Measurements from ENCODE around the gene XCL2.

Gene XCL2

DNA sequence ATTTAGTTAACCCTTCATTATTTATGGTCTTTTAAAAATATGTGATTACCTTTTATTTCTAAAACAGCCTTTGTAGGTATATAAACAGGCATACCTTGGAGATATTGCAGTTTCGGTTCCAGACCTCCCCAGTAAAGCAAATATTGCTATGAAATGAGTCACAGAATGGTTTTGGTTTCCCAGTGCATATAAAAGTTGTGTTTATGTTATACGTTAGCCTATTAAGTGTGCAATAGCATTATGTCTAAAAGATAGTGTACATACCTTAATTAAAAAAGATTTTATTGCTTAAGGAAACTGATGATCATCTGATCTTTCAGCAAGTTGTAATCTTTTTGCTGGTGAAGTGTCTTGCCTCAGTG is 44.1 kb downstream of the XCL2 start:
- TF ChIP-seq, protein P1, sequence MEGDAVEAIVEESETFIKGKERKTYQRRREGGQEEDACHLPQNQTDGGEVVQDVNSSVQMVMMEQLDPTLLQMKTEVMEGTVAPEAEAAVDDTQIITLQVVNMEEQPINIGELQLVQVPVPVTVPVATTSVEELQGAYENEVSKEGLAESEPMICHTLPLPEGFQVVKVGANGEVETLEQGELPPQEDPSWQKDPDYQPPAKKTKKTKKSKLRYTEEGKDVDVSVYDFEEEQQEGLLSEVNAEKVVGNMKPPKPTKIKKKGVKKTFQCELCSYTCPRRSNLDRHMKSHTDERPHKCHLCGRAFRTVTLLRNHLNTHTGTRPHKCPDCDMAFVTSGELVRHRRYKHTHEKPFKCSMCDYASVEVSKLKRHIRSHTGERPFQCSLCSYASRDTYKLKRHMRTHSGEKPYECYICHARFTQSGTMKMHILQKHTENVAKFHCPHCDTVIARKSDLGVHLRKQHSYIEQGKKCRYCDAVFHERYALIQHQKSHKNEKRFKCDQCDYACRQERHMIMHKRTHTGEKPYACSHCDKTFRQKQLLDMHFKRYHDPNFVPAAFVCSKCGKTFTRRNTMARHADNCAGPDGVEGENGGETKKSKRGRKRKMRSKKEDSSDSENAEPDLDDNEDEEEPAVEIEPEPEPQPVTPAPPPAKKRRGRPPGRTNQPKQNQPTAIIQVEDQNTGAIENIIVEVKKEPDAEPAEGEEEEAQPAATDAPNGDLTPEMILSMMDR (IDR thresholded peaks at IDR 0.05; ENCODE audit: borderline replicate concordance, extremely low read depth, low read length, poor library complexity, severe bottlenecking), result no peak
- TF ChIP-seq EZH2 (IDR thresholded peaks at IDR 0.05; ENCODE audit: borderline replicate concordance, low read depth, low read length, severe bottlenecking), result no peak
- Histone ChIP-seq H2AFZ (ENCODE audit: low read depth, low read length) (no peak overlapping the region), H3K4me1 (ENCODE audit: insufficient read depth, low read length) (no peaks in the 10 kb centered on the region), H3K27ac (ENCODE audit: low read length) (no peak overlapping the region), H3K4me2 (ENCODE audit: insufficient read depth, low read length) (no peak overlapping the region), H3K9me3 (ENCODE audit: insufficient read depth, low read length, severe bottlenecking) (no peaks in the 10 kb centered on the region), H4K20me1 (ENCODE audit: insufficient read depth, low read length) (no peaks in the 10 kb centered on the region), H3K27me3 (ENCODE audit: insufficient read depth, low read length, poor library complexity) (no peaks in the 10 kb centered on the region), H3K79me2 (ENCODE audit: insufficient read depth, low read length) (no peaks in the 10 kb centered on the region), H3K9ac (ENCODE audit: low read depth, low read length) (no peak overlapping the region), H3K4me3 (ENCODE audit: low read depth in 1 of 2, low read length in 2 of 2) (no peak overlapping the region), H3K36me3 (ENCODE audit: insufficient read depth, low read length) (no peaks in the 10 kb centered on the region)
- DNase-seq (no peak), ATAC-seq (ENCODE audit: insufficient read depth, low read depth) (no peak)

DNA sequence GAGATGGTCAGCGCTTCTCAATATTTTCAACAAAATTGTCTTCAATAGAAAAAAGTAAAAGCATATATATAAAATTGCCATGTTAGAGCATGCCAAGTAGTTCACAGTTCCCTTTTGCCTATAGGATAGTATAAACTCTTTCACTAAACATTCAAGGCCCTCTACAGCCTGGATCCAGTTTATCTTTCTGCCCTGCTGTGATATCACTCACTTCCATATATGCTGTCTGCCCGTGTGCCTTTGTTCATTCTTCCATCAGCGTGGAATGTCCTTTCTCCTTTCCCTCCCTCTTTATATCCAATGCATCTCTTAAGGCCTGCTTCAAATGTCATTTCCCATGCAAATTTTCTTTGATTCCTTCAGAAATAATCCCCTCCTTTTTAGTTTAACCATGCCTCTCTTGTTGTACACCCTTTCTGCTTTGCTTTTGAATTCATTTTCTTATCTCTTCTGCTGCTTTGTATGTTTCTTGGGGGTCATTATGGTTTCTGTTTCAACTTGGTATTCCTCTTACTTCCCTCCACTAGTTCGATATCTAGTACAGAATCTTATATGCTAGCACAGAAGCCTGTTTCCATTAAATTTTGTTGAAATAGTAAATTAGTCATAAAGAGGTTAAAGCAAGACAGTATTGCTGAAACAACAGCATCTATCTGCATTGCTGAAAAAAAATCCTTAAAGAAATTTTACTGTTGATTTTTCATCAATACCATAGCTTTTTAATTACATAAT is 44.7 kb downstream of the XCL2 start:
- ATAC-seq (ENCODE audit: insufficient read depth, low read depth), result no peak
- Histone ChIP-seq H3K79me2 (ENCODE audit: insufficient read depth, low read length) (no peaks in the 10 kb centered on the region), H3K4me3 (ENCODE audit: low read depth in 1 of 2, low read length in 2 of 2) (no peak overlapping the region), H3K27ac (ENCODE audit: low read length) (no peak overlapping the region), H4K20me1 (ENCODE audit: insufficient read depth, low read length) (no peaks in the 10 kb centered on the region), H3K4me2 (ENCODE audit: insufficient read depth, low read length) (no peak overlapping the region), H3K9ac (ENCODE audit: low read depth, low read length) (no peak overlapping the region), H3K36me3 (ENCODE audit: insufficient read depth, low read length) (no peaks in the 10 kb centered on the region), H3K4me1 (ENCODE audit: insufficient read depth, low read length) (no peaks in the 10 kb centered on the region), H3K27me3 (ENCODE audit: insufficient read depth, low read length, poor library complexity) (no peaks in the 10 kb centered on the region), H3K9me3 (ENCODE audit: insufficient read depth, low read length, severe bottlenecking) (no peaks in the 10 kb centered on the region), H2AFZ (ENCODE audit: low read depth, low read length) (no peak overlapping the region)
- TF ChIP-seq, protein P1 (IDR thresholded peaks at IDR 0.05; ENCODE audit: borderline replicate concordance, extremely low read depth, low read length, poor library complexity, severe bottlenecking), result no peak
- TF ChIP-seq EZH2 (IDR thresholded peaks at IDR 0.05; ENCODE audit: borderline replicate concordance, low read depth, low read length, severe bottlenecking), result no peak
- DNase-seq, result no peak

DNA sequence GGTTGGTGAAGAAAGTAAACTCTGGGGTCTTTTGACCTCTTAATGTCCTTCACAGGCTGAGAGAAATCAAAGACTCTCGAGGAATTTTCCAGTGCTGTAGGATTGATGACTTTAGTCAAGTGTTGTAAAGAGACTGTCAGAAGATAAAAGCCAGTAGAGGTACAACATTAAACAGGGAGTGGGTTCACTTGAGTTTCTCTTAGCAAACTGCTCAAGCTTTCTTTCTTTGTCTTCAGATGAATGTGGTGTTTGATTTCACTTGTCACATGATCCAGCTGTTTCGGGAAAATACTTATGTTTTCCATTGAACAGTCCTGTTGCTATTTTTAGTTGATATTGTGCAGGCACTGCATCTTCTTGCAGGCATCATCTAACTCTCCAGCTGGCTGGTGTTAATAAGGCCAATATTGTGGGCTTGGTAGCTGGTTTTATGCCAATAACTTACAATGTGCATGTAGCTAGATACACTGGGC is 45.6 kb downstream of the XCL2 start:
- no peaks in the 10 kb centered on the region for H3K36me3 ChIP-seq (ENCODE audit: insufficient read depth, low read length)
- no peak overlapping the region for H3K4me2 ChIP-seq (ENCODE audit: insufficient read depth, low read length)
- H3K4me1 ChIP-seq (ENCODE audit: insufficient read depth, low read length), result no peaks in the 10 kb centered on the region
- no peak overlapping the region for H3K9ac ChIP-seq (ENCODE audit: low read depth, low read length)
- no peak for ATAC-seq (ENCODE audit: insufficient read depth, low read depth)
- H3K9me3 ChIP-seq (ENCODE audit: insufficient read depth, low read length, severe bottlenecking), result no peaks in the 10 kb centered on the region
- no peaks in the 10 kb centered on the region for H4K20me1 ChIP-seq (ENCODE audit: insufficient read depth, low read length)
- TF ChIP-seq EZH2 (IDR thresholded peaks at IDR 0.05; ENCODE audit: borderline replicate concordance, low read depth, low read length, severe bottlenecking), result no peak
- TF ChIP-seq, protein P1 (IDR thresholded peaks at IDR 0.05; ENCODE audit: borderline replicate concordance, extremely low read depth, low read length, poor library complexity, severe bottlenecking), result no peak
- H2AFZ ChIP-seq (ENCODE audit: low read depth, low read length), result no peak overlapping the region
- no peak overlapping the region for H3K27ac ChIP-seq (ENCODE audit: low read length)
- H3K27me3 ChIP-seq (ENCODE audit: insufficient read depth, low read length, poor library complexity), result no peaks in the 10 kb centered on the region
- no peak for DNase-seq
- H3K4me3 ChIP-seq (ENCODE audit: low read depth in 1 of 2, low read length in 2 of 2), result no peak overlapping the region
- H3K79me2 ChIP-seq (ENCODE audit: insufficient read depth, low read length), result no peaks in the 10 kb centered on the region

Data from DND-41 (cell line).